ENCODE data around the gene NKIRAS2. TPM values are rescaled to one million over a fixed set of nuclear protein-coding genes. Genes with fewer than 3 reads are reported as not detected.

The NKIRAS2 gene
- total RNA-seq, 1 donor from 2014 or later = 48.1 TPM

- H3K36me3 Mint-ChIP-seq = peaks cover 49% of the 10 kb centered on the region
- DNase-seq (ENCODE audit: low spot score in 2 of 2, unreplicated experiment in 2 of 2) = no peak
Observed at GRCh38 chr17:41982026-41982760, 37.7 kb upstream of the NKIRAS2 start.

GRCh38 chr17:41984454-41984853, 35.4 kb upstream of the NKIRAS2 start:
- Mint-ChIP-seq H3K27ac (no peak overlapping the region), H3K27me3 (ENCODE audit: low read depth) (no peaks in the 10 kb centered on the region), H3K4me1 (no peaks in the 10 kb centered on the region), H3K4me3 (no peak overlapping the region), H3K9me3 (no peaks in the 10 kb centered on the region), H3K36me3 (peaks cover 52% of the 10 kb centered on the region)
- DNase-seq (ENCODE audit: low spot score in 2 of 2, unreplicated experiment in 2 of 2) = no peak
- TF ChIP-seq CTCF (IDR thresholded peaks at IDR 0.05; ENCODE audit: unreplicated experiment) = no peak

More at GRCh38 chr17:41982026-41982760, 37.7 kb upstream of the NKIRAS2 start:
- H3K4me1 Mint-ChIP-seq = peaks cover 6% of the 10 kb centered on the region
- no peak overlapping the region for H3K27ac Mint-ChIP-seq
- no peak for TF ChIP-seq CTCF (IDR thresholded peaks at IDR 0.05; ENCODE audit: unreplicated experiment)
- no peaks in the 10 kb centered on the region for H3K9me3 Mint-ChIP-seq
- H3K27me3 Mint-ChIP-seq (ENCODE audit: low read depth) = no peaks in the 10 kb centered on the region
- no peak overlapping the region for H3K4me3 Mint-ChIP-seq

- no peaks in the 10 kb centered on the region for H3K27me3 Mint-ChIP-seq (ENCODE audit: low read depth)
- no peak for DNase-seq (ENCODE audit: low spot score in 2 of 2, unreplicated experiment in 2 of 2)
- peaks cover 45% of the 10 kb centered on the region for H3K36me3 Mint-ChIP-seq
- no peak for TF ChIP-seq CTCF (IDR thresholded peaks at IDR 0.05; ENCODE audit: unreplicated experiment)
- no peak overlapping the region for H3K27ac Mint-ChIP-seq
- H3K4me3 Mint-ChIP-seq = no peak overlapping the region
- H3K9me3 Mint-ChIP-seq = no peaks in the 10 kb centered on the region
- no peaks in the 10 kb centered on the region for H3K4me1 Mint-ChIP-seq
Observed at GRCh38 chr17:41985919-41986318, 34.0 kb upstream of the NKIRAS2 start.

GRCh38 chr17:41986634-41987033, 33.3 kb upstream of the NKIRAS2 start:
- no peak for DNase-seq (ENCODE audit: low spot score in 2 of 2, unreplicated experiment in 2 of 2)
- peaks cover 49% of the 10 kb centered on the region for H3K36me3 Mint-ChIP-seq

GRCh38 chr17:41987642-41988041, 32.2 kb upstream of the NKIRAS2 start:
- no peak for TF ChIP-seq CTCF (IDR thresholded peaks at IDR 0.05; ENCODE audit: unreplicated experiment)
- H3K4me1 Mint-ChIP-seq = no peaks in the 10 kb centered on the region
- H3K9me3 Mint-ChIP-seq = no peaks in the 10 kb centered on the region
- H3K27ac Mint-ChIP-seq = no peak overlapping the region
- H3K4me3 Mint-ChIP-seq = no peak overlapping the region
- peaks cover 46% of the 10 kb centered on the region for H3K36me3 Mint-ChIP-seq
- DNase-seq (ENCODE audit: low spot score in 2 of 2, unreplicated experiment in 2 of 2) = no peak
- no peaks in the 10 kb centered on the region for H3K27me3 Mint-ChIP-seq (ENCODE audit: low read depth)

More at GRCh38 chr17:41986634-41987033, 33.3 kb upstream of the NKIRAS2 start:
- no peak overlapping the region for H3K27ac Mint-ChIP-seq
- no peaks in the 10 kb centered on the region for H3K9me3 Mint-ChIP-seq
- no peaks in the 10 kb centered on the region for H3K27me3 Mint-ChIP-seq (ENCODE audit: low read depth)
- no peak for TF ChIP-seq CTCF (IDR thresholded peaks at IDR 0.05; ENCODE audit: unreplicated experiment)
- no peak overlapping the region for H3K4me3 Mint-ChIP-seq
- no peaks in the 10 kb centered on the region for H3K4me1 Mint-ChIP-seq
